Upper lobe of left lung (tissue), 4 donors: ENCODE results near the gene NEK10.

Experiments
- EP300 ChIP-seq, 4 donors: sonication (generic); formaldehyde crosslinking; IDR thresholded peaks; one replicate each; pipeline ENCODE4 v1.5.1; 2017; ENCODE audit warnings: antibody characterized with exemption in 4 of 4, control low read depth in 2 of 4
- POLR2A ChIP-seq, 4 donors: fragments of 450-650 bp; IDR thresholded peaks; one replicate each; pipeline ENCODE4 v1.5.1; 2016 to 2017; ENCODE audit warnings: antibody characterized with exemption in 4 of 4, mild to moderate bottlenecking in 2 of 4
- POLR2AphosphoS5 ChIP-seq, 2 donors: sonication (generic); formaldehyde crosslinking; IDR thresholded peaks; one replicate each; pipeline ENCODE4 v1.5.1; 2017; ENCODE audit warnings: antibody characterized with exemption in 2 of 2
- TF ChIP-seq, protein P1 (sequence below), 6 experiments: fragments of 450-650 bp in 4 of 6; fragments of 200-600 bp in 2 of 6; sonication (generic) in 2 of 6; IDR thresholded peaks; one replicate each; pipeline ENCODE4 v1.5.1; 2016 to 2019; ENCODE audit warnings: antibody characterized with exemption in 6 of 6

DNA sequence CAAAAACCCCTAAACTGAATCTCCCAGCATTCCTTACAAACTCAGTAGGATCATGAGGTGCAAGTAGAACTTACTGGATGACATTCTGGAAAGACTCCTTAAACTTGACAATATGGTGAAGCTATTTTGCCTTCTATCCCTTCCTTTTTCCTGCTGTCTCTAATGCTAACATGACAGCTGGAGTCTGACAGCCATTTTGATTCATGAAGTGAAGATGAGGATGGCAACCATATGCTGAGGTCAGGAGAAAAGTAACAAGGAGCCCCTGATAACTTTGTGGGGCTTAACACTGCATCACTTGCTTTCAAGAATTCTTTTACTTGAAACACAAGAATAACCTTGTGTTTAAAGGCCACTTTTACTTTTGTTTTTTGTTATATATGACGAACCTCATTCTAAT lies 15.0 kb upstream of the NEK10 start:
- TF ChIP-seq, protein P1, sequence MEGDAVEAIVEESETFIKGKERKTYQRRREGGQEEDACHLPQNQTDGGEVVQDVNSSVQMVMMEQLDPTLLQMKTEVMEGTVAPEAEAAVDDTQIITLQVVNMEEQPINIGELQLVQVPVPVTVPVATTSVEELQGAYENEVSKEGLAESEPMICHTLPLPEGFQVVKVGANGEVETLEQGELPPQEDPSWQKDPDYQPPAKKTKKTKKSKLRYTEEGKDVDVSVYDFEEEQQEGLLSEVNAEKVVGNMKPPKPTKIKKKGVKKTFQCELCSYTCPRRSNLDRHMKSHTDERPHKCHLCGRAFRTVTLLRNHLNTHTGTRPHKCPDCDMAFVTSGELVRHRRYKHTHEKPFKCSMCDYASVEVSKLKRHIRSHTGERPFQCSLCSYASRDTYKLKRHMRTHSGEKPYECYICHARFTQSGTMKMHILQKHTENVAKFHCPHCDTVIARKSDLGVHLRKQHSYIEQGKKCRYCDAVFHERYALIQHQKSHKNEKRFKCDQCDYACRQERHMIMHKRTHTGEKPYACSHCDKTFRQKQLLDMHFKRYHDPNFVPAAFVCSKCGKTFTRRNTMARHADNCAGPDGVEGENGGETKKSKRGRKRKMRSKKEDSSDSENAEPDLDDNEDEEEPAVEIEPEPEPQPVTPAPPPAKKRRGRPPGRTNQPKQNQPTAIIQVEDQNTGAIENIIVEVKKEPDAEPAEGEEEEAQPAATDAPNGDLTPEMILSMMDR (IDR thresholded peaks at IDR 0.05), result no peak
- TF ChIP-seq POLR2A (IDR thresholded peaks at IDR 0.05) (no peak), POLR2AphosphoS5 (IDR thresholded peaks at IDR 0.05) (no peak), EP300 (IDR thresholded peaks at IDR 0.05) (no peak)
